Central memory CD4-positive, alpha-beta T cell (primary cell): ENCODE measurements around the gene INHBB.
"Not testable (repeated sequence)": the region's sequence is repeated elsewhere in the genome, so short reads cannot be mapped to it uniquely, and the experiment has no call there.

Experiments
- DNase-seq: peaks from one replicate; pipeline ENCODE4 v3.0.0; 2022
- total RNA-seq, 3 experiments: gene quantifications; one replicate each; lab custom pipeline; 2026; lab: John Stamatoyannopoulos, UW

The INHBB gene
- 0 to 0.39 (median 0.07) reads per million in 3 experiments for total RNA-seq

DNA sequence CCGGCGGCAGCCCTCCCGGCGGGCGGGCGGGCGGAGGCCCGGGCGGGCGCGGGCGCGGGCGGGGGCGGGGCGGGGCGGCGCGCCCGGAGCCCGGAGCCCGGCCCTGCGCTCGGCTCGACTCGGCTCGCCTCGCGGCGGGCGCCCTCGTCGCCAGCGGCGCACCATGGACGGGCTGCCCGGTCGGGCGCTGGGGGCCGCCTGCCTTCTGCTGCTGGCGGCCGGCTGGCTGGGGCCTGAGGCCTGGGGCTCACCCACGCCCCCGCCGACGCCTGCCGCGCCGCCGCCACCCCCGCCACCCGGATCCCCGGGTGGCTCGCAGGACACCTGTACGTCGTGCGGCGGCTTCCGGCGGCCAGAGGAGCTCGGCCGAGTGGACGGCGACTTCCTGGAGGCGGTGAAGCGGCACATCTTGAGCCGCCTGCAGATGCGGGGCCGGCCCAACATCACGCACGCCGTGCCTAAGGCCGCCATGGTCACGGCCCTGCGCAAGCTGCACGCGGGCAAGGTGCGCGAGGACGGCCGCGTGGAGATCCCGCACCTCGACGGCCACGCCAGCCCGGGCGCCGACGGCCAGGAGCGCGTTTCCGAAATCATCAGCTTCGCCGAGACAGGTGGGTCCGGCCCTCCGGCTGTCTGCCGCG lies at the start of gene INHBB:
TSS of gene INHBB (plus strand) at position 111 of the 641 bp plus-strand sequence. CDS start at position 164, 53 bp downstream.
- no peak for DNase-seq

DNA sequence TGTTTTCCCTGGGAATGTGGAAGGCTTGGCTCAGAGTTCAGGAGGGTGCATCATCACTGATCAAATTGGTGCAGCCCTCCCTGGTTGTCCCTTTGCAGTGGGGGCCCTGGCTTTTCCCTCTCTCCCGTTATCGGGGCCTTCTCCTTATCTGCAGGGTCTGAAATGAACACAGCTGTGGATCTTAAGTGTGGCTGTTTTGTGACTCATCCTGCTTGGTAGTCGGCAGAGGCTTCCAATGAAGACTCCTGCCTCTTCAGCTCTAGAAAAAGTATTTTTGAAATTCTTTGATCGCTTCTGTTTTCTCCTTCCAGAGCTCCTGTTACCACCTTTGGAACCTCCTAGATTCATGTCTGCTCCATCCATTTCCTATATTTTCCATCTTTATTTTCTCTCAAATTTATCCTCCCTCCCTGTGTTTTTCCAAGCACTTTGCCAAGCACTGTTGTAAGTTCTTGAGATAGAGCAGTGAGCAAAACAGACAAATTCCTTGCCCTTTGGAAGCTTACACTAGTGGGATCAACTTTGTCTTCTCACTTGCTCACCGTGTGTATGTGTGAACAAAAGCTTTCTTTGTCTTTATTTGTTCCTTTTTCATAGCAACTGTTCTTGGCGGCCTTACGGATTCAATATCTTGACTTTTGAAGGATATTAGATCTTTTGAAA lies 47.6 kb upstream of the INHBB start:
- DNase-seq: no peak

DNA sequence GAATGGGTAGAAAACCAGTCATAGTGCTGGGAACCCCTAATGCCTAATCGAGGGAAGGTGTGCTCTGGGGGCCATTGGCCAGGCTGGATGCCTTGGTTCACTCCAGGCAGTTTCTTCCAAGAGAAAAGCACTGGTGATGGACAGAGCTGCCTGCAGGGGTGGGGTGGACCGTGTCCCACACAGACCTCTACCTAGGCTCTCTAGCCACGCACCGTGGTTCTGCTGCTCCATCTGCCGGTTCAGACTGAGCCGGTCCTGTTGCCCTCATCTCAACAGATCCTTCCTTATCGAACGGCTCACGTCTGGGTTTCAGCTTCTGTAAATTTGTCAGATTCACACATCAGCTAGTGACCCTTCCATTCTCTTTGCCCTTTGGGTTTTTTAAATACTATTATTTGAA lies 46.9 kb upstream of the INHBB start:
- DNase-seq: no peak

DNA sequence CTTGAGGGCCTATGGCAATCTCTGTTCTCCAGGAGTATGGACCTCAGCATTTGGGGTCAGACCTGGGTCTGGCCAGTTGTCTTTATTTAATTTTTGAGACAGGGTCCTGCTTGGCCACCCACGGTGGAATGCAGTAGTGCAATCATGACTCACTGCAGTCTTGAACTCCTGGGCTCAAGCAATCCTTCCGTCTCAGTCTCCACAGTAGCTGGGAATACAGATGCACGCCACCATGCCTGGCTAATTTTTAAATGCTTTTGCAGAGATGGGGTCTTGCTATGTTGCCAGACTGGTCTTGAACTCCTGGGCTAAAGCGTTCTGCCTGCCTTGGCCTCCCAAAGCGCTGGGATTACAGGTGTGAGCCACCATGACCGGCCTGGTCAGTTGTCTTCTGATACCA lies 46.4 kb upstream of the INHBB start:
- DNase-seq: no peak

DNA sequence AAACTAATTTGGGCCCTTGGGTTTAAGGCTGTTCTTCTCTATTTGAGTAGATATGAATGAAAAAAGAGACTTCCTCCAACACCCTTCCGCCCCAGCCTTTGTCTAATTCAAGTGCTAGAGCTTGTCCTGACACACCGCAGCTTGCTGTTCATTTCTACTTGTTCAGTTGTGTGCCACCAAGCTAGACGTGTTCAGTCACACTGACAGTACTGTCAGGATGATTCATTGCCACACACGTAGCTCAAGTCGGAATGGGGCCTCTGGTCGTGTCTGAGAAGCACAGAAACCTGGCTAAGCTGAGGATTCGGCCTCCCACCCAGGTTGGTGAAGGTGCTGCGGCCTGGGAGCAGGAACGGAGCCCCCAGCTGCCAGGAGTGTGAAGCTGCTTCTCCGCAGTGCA lies 45.6 kb upstream of the INHBB start:
- DNase-seq: no peak

DNA sequence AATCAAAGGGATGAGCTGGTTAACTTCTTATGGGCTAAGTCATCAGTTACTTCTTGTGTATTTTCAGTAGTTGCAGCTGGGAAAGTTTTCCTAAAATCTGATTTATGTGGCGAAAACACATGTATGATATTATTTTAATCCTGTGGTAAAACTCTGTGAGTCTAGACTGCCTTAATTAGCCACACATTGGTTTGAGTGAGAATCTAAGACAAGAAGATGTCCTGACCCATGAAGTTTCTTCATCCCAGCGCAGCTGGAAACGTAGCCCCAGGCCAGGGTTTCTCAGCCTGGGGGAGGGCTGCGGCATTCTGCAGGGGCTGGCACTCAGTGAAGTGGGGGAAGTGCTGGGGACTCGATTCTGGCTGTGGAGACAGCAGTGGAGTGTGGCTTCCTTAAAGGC lies 44.7 kb upstream of the INHBB start:
- no peak for DNase-seq

DNA sequence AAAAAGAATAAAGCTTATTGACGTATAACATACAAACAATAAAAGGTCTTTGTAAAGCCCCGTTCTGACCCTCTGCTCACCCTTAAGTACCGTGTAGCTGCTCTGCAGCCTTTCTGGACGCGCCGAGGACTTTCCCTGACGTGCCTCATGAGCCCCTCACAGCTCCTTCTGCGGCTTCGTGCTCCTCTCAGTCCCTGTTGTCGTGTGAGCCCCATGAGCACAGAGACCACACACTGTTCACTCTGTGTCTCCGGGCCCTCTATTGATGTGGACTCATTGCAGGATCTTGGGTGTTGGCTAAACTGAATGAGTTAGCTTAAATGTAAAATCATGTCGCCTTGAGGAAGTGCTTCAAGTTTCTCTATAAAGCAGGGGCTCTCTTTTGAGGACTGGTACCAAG lies 43.6 kb upstream of the INHBB start:
- no peak for DNase-seq

DNA sequence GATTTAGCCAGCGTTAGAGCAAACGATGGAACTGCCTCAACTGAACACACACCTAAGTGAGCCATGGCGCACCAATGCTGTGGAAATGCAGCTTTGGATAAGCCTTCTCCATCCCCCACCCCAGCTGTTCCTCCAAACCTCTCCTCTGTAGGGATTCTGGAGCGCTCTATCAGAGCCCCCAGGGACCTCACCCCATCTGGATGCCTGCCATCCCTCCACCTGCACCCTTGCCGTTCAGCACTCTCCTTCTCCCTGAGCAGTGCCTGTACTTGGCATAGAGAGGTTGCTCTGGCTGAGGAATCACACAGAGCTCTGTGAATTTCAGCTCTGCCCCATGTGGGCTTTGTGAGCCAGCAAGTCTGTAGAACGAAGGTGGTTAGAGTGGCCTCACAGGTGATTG lies 42.8 kb upstream of the INHBB start:
- no peak for DNase-seq

DNA sequence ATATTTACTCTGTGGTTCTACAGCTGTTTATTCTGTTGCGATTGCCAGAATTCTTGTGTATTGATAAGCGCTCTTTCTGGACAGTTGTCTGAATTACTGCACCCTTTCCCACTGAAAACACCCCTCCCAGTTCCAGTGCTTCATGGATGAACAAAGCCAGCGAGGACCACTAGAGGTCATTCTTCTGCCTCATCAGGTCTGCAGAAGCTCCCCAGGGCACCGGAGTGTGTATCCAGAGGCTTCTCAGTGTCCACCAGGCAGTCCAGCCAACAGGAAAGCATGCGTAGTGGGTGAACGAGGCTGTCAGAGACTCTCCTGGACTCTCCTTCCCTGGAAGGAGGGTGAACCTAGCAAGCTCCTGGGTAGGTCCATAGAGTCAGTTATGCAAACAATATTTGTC lies 40.6 kb upstream of the INHBB start:
- no peak for DNase-seq

DNA sequence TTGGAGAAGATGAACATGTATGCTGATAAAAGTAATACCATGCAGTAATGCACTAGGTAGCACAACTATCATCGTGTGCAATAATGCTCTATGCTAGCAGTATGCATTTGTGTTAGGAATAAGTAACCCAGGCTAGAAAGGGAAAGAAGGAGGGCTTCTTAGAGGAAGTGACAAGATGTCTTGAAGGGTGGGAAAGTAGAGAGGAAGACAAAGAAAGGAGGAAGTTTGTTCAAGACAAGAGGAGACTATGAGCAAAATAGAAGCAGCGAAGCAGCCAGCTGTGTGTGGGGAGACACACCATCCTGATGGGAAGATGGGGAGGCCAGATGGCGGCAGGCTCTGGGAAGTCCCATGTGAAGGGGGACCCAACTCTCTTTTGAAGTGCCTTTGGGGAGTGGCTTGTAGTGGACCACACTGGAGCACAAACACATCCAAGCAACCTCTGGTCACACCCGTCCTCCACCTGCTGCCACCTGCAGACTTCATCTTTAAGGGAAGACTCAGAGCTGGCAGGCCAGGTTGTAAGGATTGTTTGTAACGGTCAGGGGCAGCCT lies 39.9 kb upstream of the INHBB start:
- DNase-seq: no peak

DNA sequence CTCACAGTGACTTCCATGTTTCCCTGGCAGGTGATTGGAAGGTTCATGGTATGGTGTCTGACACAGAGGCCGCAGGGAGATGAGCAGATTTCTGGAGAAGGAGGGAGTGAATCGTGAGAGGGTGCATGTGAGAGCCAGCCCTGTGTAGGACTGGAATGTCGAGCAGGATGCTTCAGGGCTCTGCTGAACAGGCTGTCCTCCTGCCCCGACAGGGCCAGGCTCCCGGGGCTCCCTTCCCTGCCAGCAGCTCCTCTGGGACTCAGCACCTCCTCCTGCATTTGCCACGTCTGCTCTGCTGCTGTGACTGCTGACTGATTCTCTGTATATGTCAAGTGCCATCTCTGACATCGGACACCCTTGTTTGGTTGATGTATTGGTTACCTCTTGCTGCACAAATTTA lies 38.5 kb upstream of the INHBB start:
- DNase-seq: no peak

DNA sequence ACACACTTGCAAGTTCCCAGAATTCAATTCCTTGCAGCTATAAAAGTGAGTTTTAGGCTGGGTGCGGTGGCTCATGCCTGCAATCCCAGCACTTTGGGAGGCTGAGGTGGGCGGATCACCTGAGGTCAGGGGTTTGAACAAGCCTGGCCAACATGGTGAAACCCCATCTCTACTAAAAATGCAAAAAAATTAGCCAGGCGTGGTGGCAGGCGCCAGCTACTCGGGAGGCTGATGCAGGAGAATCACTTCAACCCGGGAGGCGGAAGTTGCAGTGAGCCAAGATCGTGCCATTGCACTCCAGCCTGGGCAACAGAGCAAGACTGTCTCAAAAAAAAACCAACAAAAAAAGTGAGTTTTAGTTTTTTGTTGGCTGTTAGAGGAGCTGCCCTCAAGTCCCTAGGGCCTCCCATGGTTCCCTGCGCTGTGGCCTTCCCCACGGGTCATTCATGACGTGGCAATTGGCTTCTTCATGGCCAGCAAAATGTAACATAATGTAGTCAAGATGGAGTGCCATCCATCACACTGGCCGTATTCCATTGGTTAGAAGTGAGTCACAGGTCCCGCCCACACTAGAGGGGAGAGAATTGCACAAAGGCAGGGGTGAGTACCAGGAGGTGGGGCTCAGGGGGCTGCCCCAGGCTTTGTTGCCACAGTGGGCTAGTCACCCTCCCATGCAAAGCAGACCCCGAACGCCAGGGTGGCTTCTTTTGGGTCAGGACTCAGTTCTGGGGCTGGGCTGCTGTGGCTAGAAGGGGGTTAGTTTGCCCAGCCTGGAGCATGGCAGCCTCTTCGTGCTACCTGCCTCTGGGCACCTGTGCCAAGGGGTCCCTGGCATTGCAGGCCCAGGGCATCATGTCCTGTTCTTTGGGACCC lies 37.7 kb upstream of the INHBB start:
- no peak for DNase-seq

DNA sequence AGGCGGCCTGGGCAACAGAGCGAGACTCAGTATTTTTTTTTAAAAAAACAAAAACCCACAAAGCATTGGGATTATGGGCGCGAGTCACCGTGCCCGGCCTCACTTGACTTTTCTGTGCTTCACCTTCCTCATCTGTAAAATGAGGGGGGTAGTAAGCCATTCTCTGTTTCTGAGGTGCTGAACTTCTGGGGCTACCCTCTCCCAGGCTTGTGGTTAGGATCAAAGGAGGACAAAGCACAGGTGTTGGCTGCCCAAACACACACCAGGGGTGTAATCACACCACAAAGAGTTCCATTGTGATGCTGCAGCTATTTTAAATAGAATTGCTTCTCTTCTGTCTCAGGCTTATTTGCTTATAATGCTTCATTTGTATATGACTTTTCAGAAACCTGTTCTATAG lies 35.8 kb upstream of the INHBB start:
- no peak for DNase-seq

DNA sequence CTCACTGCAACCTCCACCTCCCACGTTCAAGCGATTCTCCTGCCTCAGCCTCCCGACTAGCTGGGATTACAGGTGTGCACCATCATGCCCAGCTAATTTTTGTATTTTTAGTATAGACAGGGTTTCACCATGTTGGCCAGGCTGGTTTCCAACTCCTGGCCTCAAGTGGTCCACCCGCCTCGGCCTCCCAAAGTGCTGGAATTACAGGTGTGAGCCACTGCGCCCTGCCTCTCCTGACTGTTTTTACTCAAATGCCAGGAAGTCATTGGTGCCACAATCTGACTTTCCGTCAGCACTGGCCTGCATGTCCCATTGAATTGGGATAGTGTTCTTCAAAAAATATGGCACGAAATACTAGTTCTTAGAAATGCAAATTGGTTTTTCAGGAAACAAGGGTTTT lies 35.1 kb upstream of the INHBB start:
- DNase-seq: not testable (repeated sequence)

DNA sequence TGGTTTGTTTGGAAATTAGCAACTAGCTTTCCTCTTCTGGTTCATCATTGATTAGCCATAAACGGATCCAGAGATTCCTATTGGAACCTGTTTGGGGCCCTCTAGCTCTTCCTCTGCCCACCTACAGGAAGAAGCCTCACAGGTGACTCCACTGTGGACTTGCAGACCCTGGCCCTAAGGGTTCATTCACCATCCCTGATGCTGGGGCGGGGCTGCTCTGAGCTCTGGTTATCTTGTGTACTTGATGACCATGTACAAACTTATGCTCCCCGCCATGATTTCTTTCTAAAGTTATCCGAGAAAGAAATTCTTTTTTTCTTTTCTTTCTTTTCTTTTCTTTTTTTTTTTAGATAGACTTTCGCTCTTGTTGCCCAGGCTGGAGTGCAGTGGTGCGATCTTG lies 33.9 kb upstream of the INHBB start:
- DNase-seq: no peak

DNA sequence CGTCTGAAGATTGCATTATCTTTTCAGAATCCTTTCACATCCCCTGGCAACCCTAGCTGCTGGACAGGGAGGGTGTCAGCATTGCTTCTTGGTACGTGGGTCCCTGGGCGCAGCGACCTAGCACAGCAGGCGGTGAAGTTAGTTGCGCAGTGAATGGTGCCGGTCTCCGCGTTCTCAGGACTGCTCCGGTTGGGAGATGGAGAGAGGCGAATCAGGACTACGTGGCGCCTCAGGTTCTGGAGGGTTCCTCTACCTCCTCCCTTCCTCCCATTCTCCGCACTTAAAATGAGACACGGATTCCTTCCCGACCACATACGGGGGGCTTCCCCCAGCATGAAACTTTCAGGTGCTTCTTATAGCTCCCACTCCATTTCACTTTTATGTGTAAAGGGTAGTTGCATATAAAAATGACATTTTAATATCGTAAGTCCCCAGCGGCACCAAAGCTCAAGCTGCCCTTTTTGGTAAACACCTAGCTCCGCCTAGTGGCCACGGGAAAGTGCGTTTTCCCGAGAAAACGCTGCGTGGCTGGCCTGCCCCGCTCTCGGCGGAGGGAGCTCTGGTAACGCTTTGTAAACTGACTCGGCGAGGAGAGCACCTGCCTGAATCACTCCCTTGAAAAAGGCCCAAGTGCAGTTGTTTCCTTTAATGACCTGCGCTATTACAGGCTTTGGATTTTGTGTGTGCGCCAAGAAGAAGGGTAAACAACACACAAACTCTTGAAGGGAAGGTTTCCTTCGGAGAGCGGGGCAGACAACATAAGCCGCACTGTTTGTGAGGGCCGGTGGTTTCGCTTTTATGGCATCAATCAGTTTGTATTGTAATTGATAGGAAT lies 32.9 kb upstream of the INHBB start:
- peak; percentile 56 for DNase-seq

DNA sequence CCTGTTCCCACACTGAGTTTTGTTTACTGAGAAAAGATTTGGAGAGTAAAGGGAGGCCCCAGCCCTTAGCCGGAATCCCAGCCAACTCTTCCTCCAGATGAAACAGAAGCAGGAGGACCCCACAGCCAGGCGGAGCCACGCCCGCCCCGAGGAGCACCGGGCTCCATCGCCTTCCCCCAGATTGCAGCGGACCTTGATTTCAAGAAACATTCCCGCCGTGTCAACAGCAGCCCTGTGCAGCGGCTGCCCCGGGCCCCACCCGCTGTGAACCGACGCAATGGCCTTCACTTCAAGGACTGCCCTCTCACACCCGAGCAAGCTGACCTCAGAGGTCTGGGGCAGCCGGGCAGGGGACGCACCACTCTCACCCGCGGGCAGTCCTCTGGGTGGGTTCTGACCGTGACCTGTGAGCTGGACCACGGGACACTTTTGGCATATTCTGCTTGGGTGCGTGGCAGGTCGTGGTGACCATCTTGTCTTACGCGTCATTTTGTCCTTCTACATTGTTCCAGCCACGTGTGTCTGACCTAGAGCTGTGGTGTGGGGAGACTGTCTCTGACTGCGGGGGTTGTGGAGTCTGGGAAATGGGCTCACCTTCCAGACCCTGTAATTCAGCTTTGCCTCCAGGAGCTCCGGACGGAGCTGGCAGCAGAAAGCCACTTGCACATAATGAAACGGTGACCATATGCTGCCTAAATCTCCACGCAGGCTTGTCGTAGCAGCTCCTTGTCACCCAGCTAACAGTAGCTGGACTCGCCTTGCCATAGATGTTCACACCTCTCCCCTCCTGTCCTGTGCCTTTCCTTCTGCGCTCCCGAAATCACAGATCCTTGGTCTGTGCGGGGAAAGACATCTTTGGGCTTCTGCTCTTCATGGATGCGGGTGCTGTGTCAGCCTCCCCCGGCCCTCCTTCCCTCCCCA lies 32.0 kb upstream of the INHBB start:
- DNase-seq: no peak

DNA sequence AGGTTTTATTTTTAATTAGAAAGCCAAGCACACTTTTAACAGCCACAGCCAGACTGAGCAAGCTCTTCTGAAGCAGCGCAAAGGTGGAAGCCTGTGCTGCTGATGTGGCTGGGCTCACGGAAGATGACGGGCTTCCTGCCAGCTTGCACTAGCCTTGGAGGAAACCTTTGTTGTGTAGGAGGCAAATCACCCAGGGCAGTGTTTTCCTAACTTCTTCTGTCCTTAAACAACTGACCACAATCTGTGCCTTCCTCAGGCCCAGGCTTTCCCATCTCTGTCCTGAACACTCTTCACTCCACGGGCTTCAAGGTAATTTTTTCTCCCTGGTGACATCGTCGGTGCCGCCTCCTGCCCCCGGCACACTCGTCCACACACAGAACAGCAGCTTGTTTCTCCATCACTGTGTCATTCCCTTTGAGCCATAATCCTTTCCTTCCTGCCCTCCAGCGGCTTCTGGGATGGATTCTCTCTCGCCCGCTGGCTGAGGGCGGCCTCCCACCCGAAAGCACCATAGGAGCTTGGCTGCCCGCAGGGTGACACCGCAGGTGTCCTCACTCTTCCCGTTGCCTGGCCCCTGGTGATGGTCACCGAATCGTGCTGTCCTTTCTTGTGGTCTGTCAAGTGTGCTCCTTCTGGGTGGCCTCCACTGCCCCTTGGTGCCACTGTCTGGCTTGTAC lies 31.1 kb upstream of the INHBB start:
- DNase-seq: no peak

DNA sequence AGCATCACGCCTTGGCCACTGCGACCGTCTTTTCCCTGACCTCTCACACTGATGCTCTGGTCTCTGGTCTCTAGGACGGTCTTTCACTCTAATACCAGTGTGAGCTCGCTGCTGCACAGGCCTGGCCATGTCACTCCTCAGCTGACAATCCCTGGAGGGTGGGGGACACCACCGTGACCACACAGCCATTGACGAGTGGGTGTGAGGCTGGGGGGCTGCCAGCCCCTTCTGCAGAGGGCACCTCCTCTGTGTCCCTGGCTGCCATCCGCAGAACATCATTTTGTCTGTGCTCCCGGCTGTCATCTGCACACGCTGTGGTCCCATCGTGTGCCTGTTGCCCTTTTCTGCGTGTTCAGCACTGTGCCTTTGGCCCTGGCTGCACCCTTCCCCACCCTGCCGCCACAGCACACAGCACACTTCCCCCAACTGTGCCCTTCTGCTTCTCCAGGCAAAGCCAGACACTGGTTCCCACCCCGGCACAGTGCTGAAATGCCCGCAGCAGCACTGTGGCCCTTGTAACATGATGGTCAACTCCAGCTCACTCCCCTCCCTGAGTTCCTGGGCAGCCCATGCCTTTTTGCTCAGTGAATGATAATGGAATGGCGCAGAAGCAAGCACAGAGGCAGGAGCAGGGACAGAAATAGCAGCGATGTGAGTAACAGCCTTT lies 30.4 kb upstream of the INHBB start:
- DNase-seq: no peak

DNA sequence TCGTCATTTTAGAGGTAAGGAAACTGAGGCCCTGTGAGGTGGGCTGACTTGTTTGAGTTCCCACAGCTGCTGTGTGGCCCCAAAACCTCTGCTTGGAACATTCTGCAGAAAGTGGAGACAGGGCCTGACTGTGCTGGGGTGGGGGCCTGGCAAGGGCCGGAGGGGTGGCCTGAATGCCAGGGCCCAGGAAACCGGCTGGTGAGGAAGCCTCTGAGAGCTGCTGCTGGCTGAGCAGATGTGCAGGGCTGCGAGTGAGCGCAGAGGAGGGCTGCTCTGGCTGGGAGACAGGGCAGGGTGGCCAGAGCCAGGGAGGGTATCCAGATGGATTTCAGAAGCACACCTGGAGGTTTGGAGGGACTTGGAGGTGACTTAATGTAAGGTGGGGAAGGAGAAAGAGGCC lies 29.9 kb upstream of the INHBB start:
- no peak for DNase-seq
